Panc1 (cell line): Measurements from ENCODE around the gene COPZ1. TPM values are rescaled to one million over a fixed set of nuclear protein-coding genes. Genes with fewer than 3 reads are reported as not detected.

Experiments used
- ATAC-seq: fragments of 200-7000 bp; cut with Tn5 transposase; 2 replicates; pipeline ENCODE4 v1.9.1; 2020; ENCODE audit warnings: mild to moderate bottlenecking, moderate library complexity
- BruUV-seq: library from RNA; stranded (reverse); fragments of 400-500 nt; replicated peaks from 2 replicates; lab custom pipeline; 2021; lab: Mats Ljungman, UMichigan
- CTCF ChIA-PET: fragments of 300-600 bp; sonication (Branson Sonifier 250); formaldehyde crosslinking; loops from one replicate; lab custom pipeline; 2022; ENCODE audit warnings: antibody characterized with exemption; lab: Charles Lee
- POLR2A ChIA-PET: fragments of 300-600 bp; sonication (Branson Sonifier 250); formaldehyde crosslinking; loops from one replicate; lab custom pipeline; 2022; ENCODE audit warnings: antibody characterized with exemption; lab: Charles Lee
- DNase-seq: peaks from one replicate; pipeline ENCODE4 v3.0.0-alpha.2; 2010; ENCODE audit warnings: low read depth, low spot score
- H3K27ac ChIP-seq: 2 replicates; pipeline ENCODE4 v1.5.1; 2011; ENCODE audit warnings: mild to moderate bottlenecking, low read length, inconsistent platforms
- H3K27me3 ChIP-seq: fragments of 200-500 bp; sonication (Bioruptor generic); 2 replicates; pipeline ENCODE4 v1.6.0; 2014; ENCODE audit warnings: low read length, inconsistent platforms; ENCODE audit not compliant: control insufficient read depth, insufficient read depth
- H3K36me3 ChIP-seq: fragments of 200-500 bp; sonication (Bioruptor generic); 2 replicates; pipeline ENCODE4 v1.5.1; 2014; ENCODE audit warnings: inconsistent platforms, mild to moderate bottlenecking, low read length, moderate library complexity; ENCODE audit not compliant: control insufficient read depth, insufficient read depth
- H3K4me1 ChIP-seq: 2 replicates; pipeline ENCODE4 v1.5.1; 2011; ENCODE audit warnings: inconsistent platforms, mild to moderate bottlenecking, low read length, moderate library complexity; ENCODE audit not compliant: control insufficient read depth, insufficient read depth
- H3K4me3 ChIP-seq, 2 experiments: 2 replicates each; pipeline ENCODE4 v1.5.1; 2011 to 2012; ENCODE audit warnings: low read depth in 2 of 2, low read length in 2 of 2, mild to moderate bottlenecking in 2 of 2, inconsistent platforms in 1 of 2, moderate library complexity in 1 of 2
- H3K9me3 ChIP-seq: fragments of 200-500 bp; sonication (Bioruptor generic); 2 replicates; pipeline ENCODE4 v1.5.1; 2014; ENCODE audit warnings: low read depth, mild to moderate bottlenecking, inconsistent platforms, low read length, moderate library complexity; ENCODE audit not compliant: control insufficient read depth, insufficient read depth
- CTCF ChIP-seq: fragments of 450-650 bp; IDR thresholded peaks from 2 replicates; pipeline ENCODE4 v1.5.1; 2017; ENCODE audit warnings: mild to moderate bottlenecking
- POLR2AphosphoS5 ChIP-seq: IDR thresholded peaks from 2 replicates; pipeline ENCODE4 v1.6.1; 2012; ENCODE audit warnings: mild to moderate bottlenecking, low read depth, low read length, moderate library complexity
- REST ChIP-seq, 2 experiments: IDR thresholded peaks; 2 replicates each; pipeline ENCODE4 v1.6.1; 2011 to 2012; ENCODE audit warnings: low read depth in 2 of 2, control low read depth in 1 of 2, low read length in 1 of 2, mild to moderate bottlenecking in 1 of 2, moderate library complexity in 1 of 2; ENCODE audit not compliant: insufficient read depth in 1 of 2
- SIN3A ChIP-seq: IDR thresholded peaks from 2 replicates; pipeline ENCODE4 v1.6.1; 2012; ENCODE audit warnings: low read depth, mild to moderate bottlenecking, low read length, moderate library complexity, borderline replicate concordance; ENCODE audit not compliant: insufficient read depth
- TCF7L2 ChIP-seq: IDR thresholded peaks from 2 replicates; pipeline ENCODE4 v1.6.1; 2011; ENCODE audit warnings: mild to moderate bottlenecking, low read depth, low read length, inconsistent platforms
- in situ Hi-C: cut with HindIII; loops from 2 replicates; pipeline ENCODE4 v1.10.0; 2016; ENCODE audit warnings: low sequenced_read_pairs, low pct_unique_long_range_greater_than_20kb
- intact Hi-C: fragments of 100-400 bp; cut with micrococcal nuclease; formaldehyde crosslinking; loops from one replicate; pipeline ENCODE4 v1.10.0; 2022; ENCODE audit not compliant: unreplicated experiment
- total RNA-seq: library from RNA; stranded (reverse); gene quantifications from one replicate; pipeline ENCODE4 v1.2.1, GENCODE V29; 2021; ENCODE audit not compliant: unreplicated experiment

The COPZ1 gene
- total RNA-seq, 1 experiment from 2014 or later, result 175 TPM

- in situ Hi-C loops (no loop called here), intact Hi-C loops (no loop called here)
- no peak for TF ChIP-seq REST (IDR thresholded peaks at IDR 0.05; ENCODE audit: insufficient read depth in 1 of 2, low read depth in 2 of 2, low read length in 1 of 2)
- no peak for TF ChIP-seq SIN3A
- TF ChIP-seq TCF7L2, result no peak
- no peak for TF ChIP-seq CTCF
- no peak for TF ChIP-seq POLR2AphosphoS5
- Histone ChIP-seq H3K36me3 (no peaks in the 10 kb centered on the region), H3K4me3 (no peak overlapping the region), H3K9me3 (no peaks in the 10 kb centered on the region), H3K27ac (no peak overlapping the region), H3K27me3 (no peaks in the 10 kb centered on the region), H3K4me1 (no peaks in the 10 kb centered on the region; the same call in 1 of the 2 replicates)
- ATAC-seq (no peak), DNase-seq (no peak)
- no TSS peak for BruUV-seq
- POLR2A ChIA-PET, result no interaction called here
- CTCF ChIA-PET, result interaction anchor here (0.5 to 0.7 kb wide), 2 partner anchors 82 to 122 kb away, joined by 3 to 5 read pairs; no protein-coding TSS in a partner anchor
Observed at GRCh38 chr12:54372113-54372806, 47.3 kb downstream of the COPZ1 start.

- H3K4me3 ChIP-seq, result no peak overlapping the region
- no peaks in the 10 kb centered on the region; the same call in 1 of the 2 replicates for H3K4me1 ChIP-seq
- no peaks in the 10 kb centered on the region for H3K9me3 ChIP-seq
- intact Hi-C loops, result no loop called here
- ChIA-PET POLR2A (interaction anchor here (0.6 kb wide), 1 partner anchor 25 kb away, joined by 3 read pairs; no protein-coding TSS in a partner anchor), CTCF (no interaction called here)
- TF ChIP-seq TCF7L2, result no peak
- no peak for TF ChIP-seq SIN3A
- TF ChIP-seq POLR2AphosphoS5, result no peak
- TF ChIP-seq CTCF, result no peak
- TF ChIP-seq REST (IDR thresholded peaks at IDR 0.05; ENCODE audit: insufficient read depth in 1 of 2, low read depth in 2 of 2, low read length in 1 of 2), result no peak
- H3K36me3 ChIP-seq, result no peaks in the 10 kb centered on the region
- ATAC-seq (no peak), DNase-seq (no peak)
- no peaks in the 10 kb centered on the region for H3K27me3 ChIP-seq
- no TSS peak for BruUV-seq
- in situ Hi-C loops, result no loop called here
- no peak overlapping the region for H3K27ac ChIP-seq
Observed at GRCh38 chr12:54373649-54374561, 49.0 kb downstream of the COPZ1 start.
